ENCODE results near the gene SLFNL1.

GRCh38 chr1:41009466-41009865 is 12.1 kb downstream of the SLFNL1 start:
- TF ChIP-seq POLR2AphosphoS5 (IDR thresholded peaks at IDR 0.05; ENCODE audit: low read depth) = no peak
- no peak for TF ChIP-seq CTCF (conservative IDR thresholded peaks at IDR 0.05; ENCODE audit: low read depth in 2 of 2)
- TF ChIP-seq ZNF331 (CRISPR knock-in tag; IDR thresholded peaks at IDR 0.05; ENCODE audit: low read depth) = no peak
- no peak for TF ChIP-seq EZH2 (IDR thresholded peaks at IDR 0.05; ENCODE audit: low read depth, unreplicated experiment)
- TF ChIP-seq EZH2phosphoT487 (IDR thresholded peaks at IDR 0.05; ENCODE audit: unreplicated experiment) = no peak
- TF ChIP-seq JUNB (IDR thresholded peaks at IDR 0.05; ENCODE audit: unreplicated experiment) = no peak
- TF ChIP-seq REST (IDR thresholded peaks at IDR 0.05; ENCODE audit: unreplicated experiment) = no peak
- no peak for TF ChIP-seq CREB1 (CRISPR knock-in tag; IDR thresholded peaks at IDR 0.05; ENCODE audit: low read depth)
- TF ChIP-seq NANOG (IDR thresholded peaks at IDR 0.05; ENCODE audit: borderline replicate concordance) = no peak
- TF ChIP-seq ZNF462 (CRISPR knock-in tag; IDR thresholded peaks at IDR 0.05) = no peak
- no peak for TF ChIP-seq ETS1 (IDR thresholded peaks at IDR 0.05)
- TF ChIP-seq ZNF114 (CRISPR knock-in tag; IDR thresholded peaks at IDR 0.05) = no peak

All from GM23338 (cell line).